ENCODE results near the gene RTL1. TPM values are rescaled to one million over a fixed set of nuclear protein-coding genes. Genes with fewer than 3 reads are reported as not detected.

Gene RTL1
- total RNA-seq, 1 experiment from 2014 or later = not detected

DNA sequence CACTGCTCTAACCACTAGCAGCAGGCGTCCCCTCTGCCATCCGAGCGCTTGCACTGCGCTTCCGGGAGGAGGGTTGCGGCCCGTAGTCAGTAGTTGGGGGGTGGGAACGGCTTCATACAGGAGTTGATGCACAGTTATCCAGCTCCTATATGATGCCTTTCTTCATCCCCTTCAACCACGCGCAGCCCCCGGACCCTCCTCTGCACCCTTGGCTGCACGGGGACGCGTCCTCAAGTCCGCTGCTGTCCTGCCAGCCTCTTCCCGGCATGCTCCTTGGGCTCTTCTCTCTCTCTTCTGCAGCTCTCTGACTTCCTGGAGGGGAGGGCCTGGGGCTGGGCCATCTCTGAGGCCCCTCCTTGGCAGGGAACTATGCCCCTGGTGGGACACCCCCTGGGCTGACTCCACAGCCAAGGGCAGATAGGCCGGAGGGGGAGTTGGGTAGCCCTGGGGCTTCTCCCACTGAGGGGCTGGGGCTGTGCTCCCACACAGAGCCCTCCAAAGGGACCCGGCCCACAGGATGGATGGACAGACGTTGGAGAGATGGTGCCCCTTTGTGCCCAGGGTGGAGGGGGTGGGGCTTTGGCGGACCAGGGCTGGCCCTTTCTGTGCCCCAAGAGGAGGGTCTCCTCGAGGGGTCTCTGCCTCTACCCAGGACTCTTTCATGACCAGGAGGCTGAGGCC, 29.0 kb downstream of the RTL1 start:
- Histone ChIP-seq H3K27ac (ENCODE audit: insufficient read length, low read depth, low read length) (no peak overlapping the region), H3K9ac (ENCODE audit: extremely low read depth, insufficient read length, low read length) (no peak overlapping the region), H3K79me1 (ENCODE audit: insufficient read depth, low read depth, low read length, poor library complexity, severe bottlenecking) (no peaks in the 10 kb centered on the region), H3K9me3 (ENCODE audit: control insufficient read depth, low read depth, low read length) (no peaks in the 10 kb centered on the region), H3K14ac (ENCODE audit: insufficient read depth, low read length) (no peak overlapping the region), H3K18ac (ENCODE audit: insufficient read length, low read depth, low read length) (no peak overlapping the region), H3K79me2 (ENCODE audit: insufficient read depth, low read length) (no peaks in the 10 kb centered on the region), H3K23ac (ENCODE audit: insufficient read length, low read depth, low read length) (no peak overlapping the region), H4K5ac (ENCODE audit: insufficient read length, low read depth, low read length) (no peak overlapping the region), H3T11ph (ENCODE audit: low read length) (no peak overlapping the region), H3K4me1 (ENCODE audit: insufficient read depth, low read length) (no peaks in the 10 kb centered on the region), H3K23me2 (ENCODE audit: insufficient read length, low read depth, low read length, poor library complexity, severe bottlenecking) (no peaks in the 10 kb centered on the region), H3K4ac (ENCODE audit: low read depth, low read length) (no peak overlapping the region), H3K56ac (ENCODE audit: insufficient read length, low read depth, low read length) (no peak overlapping the region), H2BK20ac (ENCODE audit: low read depth, low read length, poor library complexity, severe bottlenecking) (no peak overlapping the region), H2AFZ (ENCODE audit: low read length) (no peak overlapping the region), H2BK12ac (ENCODE audit: insufficient read length, low read depth, low read length) (no peak overlapping the region), H2BK15ac (ENCODE audit: low read depth, low read length) (no peak overlapping the region), H4K20me1 (ENCODE audit: control insufficient read depth, insufficient read depth, insufficient read length) (no peaks in the 10 kb centered on the region), H3K4me2 (ENCODE audit: insufficient read depth, insufficient read length, low read length) (no peak overlapping the region), H4K8ac (replicated peaks; ENCODE audit: insufficient read length, low read depth, low read length) (no peak overlapping the region), H4K91ac (ENCODE audit: insufficient read length, low read depth, low read length) (no peak overlapping the region), H2BK120ac (ENCODE audit: low read depth, low read length, poor library complexity, severe bottlenecking) (no peak overlapping the region), H3K27me3 (ENCODE audit: insufficient read depth, low read length) (no peaks in the 10 kb centered on the region), H2AK5ac (ENCODE audit: insufficient read length, low read length) (no peak overlapping the region), H2BK5ac (ENCODE audit: insufficient read length, low read length) (no peak overlapping the region)
- WGBS (ENCODE audit: extremely low coverage, insufficient read length, low lambda C conversion rate) = no CpG with 5 or more reads among the region's 21 CpGs
- no peak for DNase-seq
- Mint-ChIP-seq H3K36me3 (ENCODE audit: insufficient read depth in 1 of 3, low read depth in 3 of 3) (peaks cover 0 to 3% (median 0%) of the 10 kb centered on the region in 3 experiments; a peak in 1 of 7 replicates), H3K4me3 (no peak overlapping the region), H3K27ac (no peak overlapping the region), H3K9me3 (peaks cover 10 to 11% of the 10 kb centered on the region in 2 experiments; a peak in 4 of 5 replicates), H3K4me1 (no peaks in the 10 kb centered on the region), H3K27me3 (ENCODE audit: low read depth) (peaks cover 5% of the 10 kb centered on the region)
- TF ChIP-seq, protein P1, sequence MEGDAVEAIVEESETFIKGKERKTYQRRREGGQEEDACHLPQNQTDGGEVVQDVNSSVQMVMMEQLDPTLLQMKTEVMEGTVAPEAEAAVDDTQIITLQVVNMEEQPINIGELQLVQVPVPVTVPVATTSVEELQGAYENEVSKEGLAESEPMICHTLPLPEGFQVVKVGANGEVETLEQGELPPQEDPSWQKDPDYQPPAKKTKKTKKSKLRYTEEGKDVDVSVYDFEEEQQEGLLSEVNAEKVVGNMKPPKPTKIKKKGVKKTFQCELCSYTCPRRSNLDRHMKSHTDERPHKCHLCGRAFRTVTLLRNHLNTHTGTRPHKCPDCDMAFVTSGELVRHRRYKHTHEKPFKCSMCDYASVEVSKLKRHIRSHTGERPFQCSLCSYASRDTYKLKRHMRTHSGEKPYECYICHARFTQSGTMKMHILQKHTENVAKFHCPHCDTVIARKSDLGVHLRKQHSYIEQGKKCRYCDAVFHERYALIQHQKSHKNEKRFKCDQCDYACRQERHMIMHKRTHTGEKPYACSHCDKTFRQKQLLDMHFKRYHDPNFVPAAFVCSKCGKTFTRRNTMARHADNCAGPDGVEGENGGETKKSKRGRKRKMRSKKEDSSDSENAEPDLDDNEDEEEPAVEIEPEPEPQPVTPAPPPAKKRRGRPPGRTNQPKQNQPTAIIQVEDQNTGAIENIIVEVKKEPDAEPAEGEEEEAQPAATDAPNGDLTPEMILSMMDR (conservative IDR thresholded peaks at IDR 0.05) = no peak

Data from H9 (cell line).